Type B pancreatic cell (in vitro differentiated cells): Measurements from ENCODE around the gene ARID4B. TPM values are rescaled to one million over a fixed set of nuclear protein-coding genes. Genes with fewer than 3 reads are reported as not detected.
A peak's percentile ranks its signal among the peaks of the same experiment; 100 is the strongest.
"Not testable (repeated sequence)": the region's sequence is repeated elsewhere in the genome, so short reads cannot be mapped to it uniquely, and the experiment has no call there.

Experiments used
- DNase-seq: peaks from one replicate; pipeline ENCODE4 v3.0.0; 2021; ENCODE audit warnings: mixed read lengths; ENCODE audit not compliant: unreplicated experiment; ENCODE audit errors: extremely low spot score
- H3K27ac Mint-ChIP-seq: 2 replicates; pipeline ENCODE4 v1.8.0; 2021; ENCODE audit warnings: mild to moderate bottlenecking, mixed read lengths
- H3K27me3 Mint-ChIP-seq: 2 replicates; pipeline ENCODE4 v1.8.0; 2021; ENCODE audit warnings: mixed read lengths
- H3K36me3 Mint-ChIP-seq: 2 replicates; pipeline ENCODE4 v1.8.0; 2021; ENCODE audit warnings: mixed read lengths
- H3K4me1 Mint-ChIP-seq: one replicate; pipeline ENCODE4 v1.8.0; 2021; ENCODE audit warnings: mixed read lengths; ENCODE audit not compliant: unreplicated experiment
- H3K4me3 Mint-ChIP-seq: 2 replicates; pipeline ENCODE4 v1.8.0; 2021; ENCODE audit warnings: mild to moderate bottlenecking, mixed read lengths
- H3K9me3 Mint-ChIP-seq: 2 replicates; pipeline ENCODE4 v1.8.0; 2021; ENCODE audit warnings: mixed read lengths
- CTCF ChIP-seq: fragments of 200-600 bp; sonication (generic); conservative IDR thresholded peaks from 2 replicates; pipeline ENCODE4 v1.5.0; 2021; ENCODE audit warnings: antibody characterized with exemption, mild to moderate bottlenecking
- total RNA-seq: library from RNA; stranded (reverse); gene quantifications from 2 replicates; pipeline ENCODE4 v1.2.1, GENCODE V29; 2021; ENCODE audit warnings: low replicate concordance

The ARID4B gene
- total RNA-seq, 1 donor from 2014 or later: 42.4 TPM

- DNase-seq: no peak
- Mint-ChIP-seq H3K4me3 (no peak overlapping the region), H3K27ac (no peak overlapping the region), H3K9me3 (no peaks in the 10 kb centered on the region), H3K36me3 (peaks cover 17% of the 10 kb centered on the region), H3K4me1 (no peaks in the 10 kb centered on the region), H3K27me3 (no peaks in the 10 kb centered on the region)
- TF ChIP-seq CTCF: no peak
Observed at GRCh38 chr1:235168375-235168774, 159.6 kb downstream of the ARID4B start.

- DNase-seq: no peak
- Mint-ChIP-seq H3K4me1 (peaks cover 11% of the 10 kb centered on the region), H3K36me3 (no peaks in the 10 kb centered on the region), H3K27me3 (no peaks in the 10 kb centered on the region), H3K27ac (peak overlapping the region; percentile 95), H3K9me3 (no peaks in the 10 kb centered on the region), H3K4me3 (peak overlapping the region; percentile 97)
- no peak for TF ChIP-seq CTCF
Observed at GRCh38 chr1:235161685-235162327, 166.2 kb downstream of the ARID4B start.

- Mint-ChIP-seq H3K9me3 (no peaks in the 10 kb centered on the region), H3K27ac (peak within 1 kb of the TSS; percentile 95), H3K36me3 (no peaks in the 10 kb centered on the region), H3K4me3 (peak within 1 kb of the TSS; percentile 97), H3K4me1 (peaks cover 11% of the 10 kb centered on the region), H3K27me3 (no peaks in the 10 kb centered on the region)
- TF ChIP-seq CTCF: peak; percentile 2
- peak; percentile 91 for DNase-seq
Observed at GRCh38 chr1:235160957-235161684, 166.9 kb downstream of the ARID4B start, which contains the start of gene RBM34. RBM34 (minus strand) TSS chr1:235161250; CDS start chr1:235161226, 24 bp downstream.

- Mint-ChIP-seq H3K27me3 (no peaks in the 10 kb centered on the region), H3K4me1 (peaks cover 11% of the 10 kb centered on the region), H3K4me3 (peak overlapping the region; percentile 97), H3K36me3 (no peaks in the 10 kb centered on the region), H3K9me3 (no peaks in the 10 kb centered on the region), H3K27ac (peak overlapping the region; percentile 95)
- TF ChIP-seq CTCF: peak; percentile 20
- DNase-seq: no peak
Observed at GRCh38 chr1:235160383-235160956, 167.5 kb downstream of the ARID4B start.

GRCh38 chr1:235159930-235160329, 168.0 kb downstream of the ARID4B start:
- not testable (repeated sequence) for H3K36me3 Mint-ChIP-seq, H3K9me3 Mint-ChIP-seq
- H3K4me1 Mint-ChIP-seq: peaks cover 11% of the 10 kb centered on the region

GRCh38 chr1:235159284-235159683, 168.7 kb downstream of the ARID4B start:
- H3K9me3 Mint-ChIP-seq: not testable (repeated sequence)
- H3K27ac Mint-ChIP-seq: peak overlapping the region; percentile 70

More at GRCh38 chr1:235159930-235160329, 168.0 kb downstream of the ARID4B start:
- DNase-seq, H3K27me3 Mint-ChIP-seq: not testable (repeated sequence)
- Mint-ChIP-seq H3K27ac (peak overlapping the region; percentile 70), H3K4me3 (peak overlapping the region; percentile 97)

More at GRCh38 chr1:235159284-235159683, 168.7 kb downstream of the ARID4B start:
- DNase-seq, H3K36me3 Mint-ChIP-seq, H3K27me3 Mint-ChIP-seq: not testable (repeated sequence)
- H3K4me1 Mint-ChIP-seq: peaks cover 11% of the 10 kb centered on the region
- peak overlapping the region; percentile 97 for H3K4me3 Mint-ChIP-seq
